HCT116 (cell line): Measurements from ENCODE around the gene SART3. TPM values are rescaled to one million over a fixed set of nuclear protein-coding genes. Genes with fewer than 3 reads are reported as not detected.

Experiments used
- ATAC-seq: fragments of 200-7000 bp; cut with Tn5 transposase; 2 replicates; pipeline ENCODE4 v1.9.1; 2020; ENCODE audit warnings: mild to moderate bottlenecking, moderate library complexity
- BruUV-seq: library from RNA; stranded (reverse); fragments of 400-500 nt; replicated peaks from 2 replicates; lab custom pipeline; 2021; lab: Mats Ljungman, UMichigan
- CTCF ChIA-PET: fragments of 300-600 bp; sonication (Branson Sonifier 250); formaldehyde crosslinking; loops from one replicate; lab custom pipeline; 2021; ENCODE audit warnings: antibody characterized with exemption; lab: Charles Lee
- POLR2A ChIA-PET: fragments of 300-600, 350-600 bp; sonication (Branson Sonifier 250); formaldehyde crosslinking; loops from one replicate; lab custom pipeline; 2021; ENCODE audit warnings: antibody characterized with exemption; lab: Charles Lee
- RAD21 ChIA-PET, 2 experiments: fragments of 300-600 bp; sonication (Branson Sonifier 250); formaldehyde crosslinking; loops; one replicate each; lab custom pipeline; 2023; ENCODE audit warnings: low total read pairs in 2 of 2; ENCODE audit not compliant: uncharacterized antibody in 2 of 2, unreplicated experiment in 2 of 2, low non-redundant PET in 1 of 2; lab: Charles Lee
- DNase-seq: peaks from one replicate; pipeline ENCODE4 v3.0.0-alpha.2; 2010; ENCODE audit warnings: low read depth, low spot score
- H2AFZ ChIP-seq: fragments of 200-600 bp; shearing (Covaris generic), sonication (generic); 2 replicates; pipeline ENCODE4 v1.6.1; 2017; ENCODE audit warnings: low read depth, mixed run types, mixed read lengths, antibody characterized with exemption, low read length; ENCODE audit not compliant: poor library complexity, severe bottlenecking
- H3K27ac ChIP-seq: 2 replicates; pipeline ENCODE4 v1.5.1; 2012; ENCODE audit warnings: low read depth, low read length
- H3K27me3 ChIP-seq: fragments of 200-600 bp; sonication (generic); 2 replicates; pipeline ENCODE4 v1.6.1; 2016; ENCODE audit warnings: mixed run types, low read length, mixed read lengths; ENCODE audit not compliant: insufficient read depth
- H3K36me3 ChIP-seq, 2 experiments: fragments of 200-500 bp in 1 of 2; fragments of 200-600 bp in 1 of 2; sonication (Bioruptor generic) in 1 of 2; sonication (generic) in 1 of 2; 2 replicates each; pipeline versions ENCODE4 v1.5.1 to v1.6.1; 2014 to 2016; ENCODE audit warnings: low read length in 2 of 2, inconsistent platforms in 1 of 2, mixed read lengths in 1 of 2, mixed run types in 1 of 2; ENCODE audit not compliant: insufficient read depth in 2 of 2, control insufficient read depth in 1 of 2
- H3K4me1 ChIP-seq, 2 experiments: fragments of 200-600 bp in 1 of 2; sonication (generic) in 1 of 2; 2 replicates each; pipeline versions ENCODE4 v1.5.1 to v1.6.1; 2012 to 2017; ENCODE audit warnings: low read length in 2 of 2, inconsistent platforms in 1 of 2, mild to moderate bottlenecking in 1 of 2, mixed read lengths in 1 of 2, mixed run types in 1 of 2, moderate library complexity in 1 of 2; ENCODE audit not compliant: insufficient read depth in 2 of 2, control insufficient read depth in 1 of 2
- H3K4me2 ChIP-seq: fragments of 200-600 bp; sonication (generic); 2 replicates; pipeline ENCODE4 v1.6.1; 2017; ENCODE audit warnings: mixed run types, low read length, mixed read lengths
- H3K4me3 ChIP-seq, 2 experiments: fragments of 200-600 bp in 1 of 2; sonication (generic) in 1 of 2; replicated peaks in 1 of 2; 2 replicates each; pipeline ENCODE4 v1.5.1; 2011 to 2016; ENCODE audit warnings: low read length in 2 of 2, control low read depth in 1 of 2, low read depth in 1 of 2, mild to moderate bottlenecking in 1 of 2, mixed read lengths in 1 of 2, mixed run types in 1 of 2
- H3K79me2 ChIP-seq: fragments of 200-600 bp; sonication (generic); 2 replicates; pipeline ENCODE4 v1.6.1; 2017; ENCODE audit warnings: mild to moderate bottlenecking, mixed run types, low read length, moderate library complexity, mixed read lengths; ENCODE audit not compliant: insufficient read depth
- H3K9ac ChIP-seq: fragments of 200-600 bp; sonication (generic); 2 replicates; pipeline ENCODE4 v1.6.1; 2016; ENCODE audit warnings: low read length, mixed read lengths
- H3K9me2 ChIP-seq: fragments of 200-600 bp; sonication (generic), shearing (Covaris generic); 2 replicates; pipeline ENCODE4 v1.6.1; 2017; ENCODE audit warnings: mixed run types, mild to moderate bottlenecking, moderate library complexity; ENCODE audit not compliant: insufficient read depth
- H3K9me3 ChIP-seq, 2 experiments: fragments of 200-500 bp in 1 of 2; fragments of 200-600 bp in 1 of 2; sonication (Bioruptor generic) in 1 of 2; sonication (generic) in 1 of 2; 2 replicates each; pipeline ENCODE4 v1.6.1; 2014 to 2017; ENCODE audit warnings: low read length in 2 of 2, mixed read lengths in 2 of 2, inconsistent platforms in 1 of 2, low read depth in 1 of 2, mild to moderate bottlenecking in 1 of 2, mixed run types in 1 of 2, moderate library complexity in 1 of 2; ENCODE audit not compliant: control insufficient read depth in 1 of 2, insufficient read depth in 1 of 2
- H4K20me1 ChIP-seq: fragments of 200-600 bp; sonication (generic), shearing (Covaris generic); 2 replicates; pipeline ENCODE4 v1.6.1; 2017; ENCODE audit warnings: mixed run types, mild to moderate bottlenecking, moderate library complexity; ENCODE audit not compliant: insufficient read depth
- CEBPB ChIP-seq: IDR thresholded peaks from 2 replicates; pipeline ENCODE4 v1.6.1; 2012; ENCODE audit warnings: low read depth
- EGR1 ChIP-seq: IDR thresholded peaks from 2 replicates; pipeline ENCODE4 v1.6.1; 2012; ENCODE audit warnings: low read depth
- ELF1 ChIP-seq: IDR thresholded peaks from 2 replicates; pipeline ENCODE4 v1.6.1; 2012; ENCODE audit warnings: low read depth, borderline replicate concordance
- EZH2 ChIP-seq: fragments of 200-600 bp; sonication (generic); IDR thresholded peaks from 2 replicates; pipeline ENCODE4 v1.6.1; 2017; ENCODE audit warnings: antibody characterized with exemption, mixed run types
- EZH2phosphoT487 ChIP-seq: fragments of 200-600 bp; IDR thresholded peaks from 2 replicates; pipeline ENCODE4 v1.6.1; 2018; ENCODE audit warnings: antibody characterized with exemption, borderline replicate concordance
- JUND ChIP-seq: IDR thresholded peaks from 2 replicates; pipeline ENCODE4 v1.6.1; 2012
- POLR2A ChIP-seq: IDR thresholded peaks from 2 replicates; pipeline ENCODE4 v1.7.0; 2011; ENCODE audit warnings: borderline replicate concordance; ENCODE audit not compliant: insufficient read depth, insufficient read length; ENCODE audit errors: extremely low read depth
- RAD21 ChIP-seq: IDR thresholded peaks from 2 replicates; pipeline ENCODE4 v1.6.1; 2012; ENCODE audit warnings: low read depth, mild to moderate bottlenecking
- SIN3A ChIP-seq: IDR thresholded peaks from 2 replicates; pipeline ENCODE4 v1.6.1; 2012; ENCODE audit warnings: low read depth
- SP1 ChIP-seq: IDR thresholded peaks from 2 replicates; pipeline ENCODE4 v1.6.1; 2012; ENCODE audit warnings: low read depth
- SRF ChIP-seq: IDR thresholded peaks from 2 replicates; pipeline ENCODE4 v1.6.1; 2012; ENCODE audit warnings: low read depth
- TCF7L2 ChIP-seq: IDR thresholded peaks from 2 replicates; pipeline ENCODE4 v1.7.0; 2011; ENCODE audit warnings: borderline replicate concordance, inconsistent platforms; ENCODE audit not compliant: insufficient read depth, insufficient read length; ENCODE audit errors: extremely low read depth
- ZFX ChIP-seq: fragments of 450-650 bp; IDR thresholded peaks from 2 replicates; pipeline ENCODE4 v1.6.1; 2017
- ZNF274 ChIP-seq: fragments of 200-500 bp; sonication (Bioruptor generic); IDR thresholded peaks from 2 replicates; pipeline ENCODE4 v1.6.1; 2014; ENCODE audit warnings: mild to moderate bottlenecking, low read depth, low read length, inconsistent platforms
- intact Hi-C: fragments of 100-400 bp; cut with micrococcal nuclease; formaldehyde crosslinking; loops from 2 replicates; pipeline ENCODE4 v1.10.0; 2022
- total RNA-seq: library from RNA; stranded (reverse); gene quantifications from one replicate; pipeline ENCODE4 v1.2.1, GENCODE V29; 2021; ENCODE audit not compliant: unreplicated experiment
- TF ChIP-seq, protein P1 (sequence below): IDR thresholded peaks from 2 replicates; pipeline ENCODE4 v1.6.1; 2012
- TF ChIP-seq, protein P2 (sequence below), 3 experiments: fragments of 200-600 bp in 1 of 3; sonication (generic) in 1 of 3; IDR thresholded peaks in 2 of 3; conservative IDR thresholded peaks in 1 of 3; 2 replicates each; pipeline ENCODE4 v1.5.1; 2012 to 2017; ENCODE audit warnings: low read depth in 2 of 3, low read length in 2 of 3, antibody characterized with exemption in 1 of 3, borderline replicate concordance in 1 of 3, control low read depth in 1 of 3, mild to moderate bottlenecking in 1 of 3, mixed read lengths in 1 of 3, mixed run types in 1 of 3, moderate library complexity in 1 of 3; ENCODE audit not compliant: insufficient read depth in 1 of 3
- TF ChIP-seq, protein P3 (sequence below): IDR thresholded peaks from 2 replicates; pipeline ENCODE4 v1.6.1; 2011; ENCODE audit warnings: mild to moderate bottlenecking, low read length, moderate library complexity; ENCODE audit not compliant: insufficient replicate concordance; ENCODE audit errors: extremely low read depth
- TF ChIP-seq, protein P4 (sequence below): IDR thresholded peaks from 2 replicates; pipeline ENCODE4 v1.6.1; 2012; ENCODE audit warnings: low read depth

Gene SART3
- total RNA-seq, 1 experiment from 2014 or later, result 76.1 TPM

DNA sequence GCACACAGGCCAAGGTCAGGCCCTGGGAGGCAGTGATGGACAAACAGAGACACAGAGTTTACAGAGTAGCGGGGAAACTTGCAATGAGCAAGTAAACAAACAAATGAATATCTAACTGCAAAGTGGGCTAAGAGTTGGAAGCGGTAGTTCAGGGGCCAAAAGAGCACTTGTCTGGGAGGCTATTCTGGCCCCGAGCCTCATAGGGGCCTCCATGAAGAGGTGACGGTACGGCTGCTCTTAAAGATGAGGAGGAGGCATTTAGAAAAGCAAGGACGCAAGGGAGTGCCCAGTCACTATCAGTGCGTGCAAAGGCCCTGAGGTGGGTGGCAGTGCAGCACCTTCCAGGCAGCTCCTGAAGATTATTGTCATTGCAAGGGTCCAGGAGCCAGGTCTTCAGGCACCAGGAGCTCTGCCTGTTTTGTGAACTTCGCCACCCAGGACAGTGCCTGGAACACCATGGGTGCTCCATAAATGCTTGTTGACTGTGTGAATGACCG, 41.3 kb upstream of the SART3 start (continued):
- TF ChIP-seq, protein P1, sequence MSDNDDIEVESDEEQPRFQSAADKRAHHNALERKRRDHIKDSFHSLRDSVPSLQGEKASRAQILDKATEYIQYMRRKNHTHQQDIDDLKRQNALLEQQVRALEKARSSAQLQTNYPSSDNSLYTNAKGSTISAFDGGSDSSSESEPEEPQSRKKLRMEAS, result no peak
- TF ChIP-seq CEBPB (no peak), ZNF274 (no peak), JUND (no peak), EZH2 (no peak)
- TF ChIP-seq, protein P2, sequence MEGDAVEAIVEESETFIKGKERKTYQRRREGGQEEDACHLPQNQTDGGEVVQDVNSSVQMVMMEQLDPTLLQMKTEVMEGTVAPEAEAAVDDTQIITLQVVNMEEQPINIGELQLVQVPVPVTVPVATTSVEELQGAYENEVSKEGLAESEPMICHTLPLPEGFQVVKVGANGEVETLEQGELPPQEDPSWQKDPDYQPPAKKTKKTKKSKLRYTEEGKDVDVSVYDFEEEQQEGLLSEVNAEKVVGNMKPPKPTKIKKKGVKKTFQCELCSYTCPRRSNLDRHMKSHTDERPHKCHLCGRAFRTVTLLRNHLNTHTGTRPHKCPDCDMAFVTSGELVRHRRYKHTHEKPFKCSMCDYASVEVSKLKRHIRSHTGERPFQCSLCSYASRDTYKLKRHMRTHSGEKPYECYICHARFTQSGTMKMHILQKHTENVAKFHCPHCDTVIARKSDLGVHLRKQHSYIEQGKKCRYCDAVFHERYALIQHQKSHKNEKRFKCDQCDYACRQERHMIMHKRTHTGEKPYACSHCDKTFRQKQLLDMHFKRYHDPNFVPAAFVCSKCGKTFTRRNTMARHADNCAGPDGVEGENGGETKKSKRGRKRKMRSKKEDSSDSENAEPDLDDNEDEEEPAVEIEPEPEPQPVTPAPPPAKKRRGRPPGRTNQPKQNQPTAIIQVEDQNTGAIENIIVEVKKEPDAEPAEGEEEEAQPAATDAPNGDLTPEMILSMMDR (IDR thresholded peaks at IDR 0.05 in 2 of 3, conservative IDR thresholded peaks at IDR 0.05 in 1 of 3; ENCODE audit: borderline replicate concordance in 1 of 3, insufficient read depth in 1 of 3, low read depth in 2 of 3, low read length in 2 of 3), result no peak

DNA sequence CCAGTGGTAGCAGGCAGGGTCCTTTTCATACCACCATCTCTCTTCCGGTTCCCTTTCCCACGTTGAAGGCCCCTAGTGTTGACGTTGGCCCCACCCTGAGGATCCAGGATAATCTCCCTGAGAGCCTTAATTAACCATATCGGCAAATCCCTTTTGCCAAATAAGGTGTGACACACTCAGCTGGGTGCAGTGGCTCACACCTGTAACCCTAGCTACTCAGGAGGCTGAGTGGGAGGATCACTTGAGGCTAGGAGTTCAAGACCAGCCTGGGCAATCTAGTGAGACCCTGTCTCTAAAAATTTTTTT, 39.7 kb upstream of the SART3 start:
- ChIA-PET POLR2A (no interaction called here), CTCF (no interaction called here), RAD21 (no interaction called here)
- Histone ChIP-seq H3K9me3 (no peaks in the 10 kb centered on the region), H3K4me1 (peaks cover 0 to 4% of the 10 kb centered on the region in 2 experiments; a peak in 2 of 4 replicates), H3K9me2 (no peaks in the 10 kb centered on the region), H3K4me3 (no peak overlapping the region), H2AFZ (no peak overlapping the region), H3K4me2 (no peak overlapping the region), H3K79me2 (no peaks in the 10 kb centered on the region), H4K20me1 (no peaks in the 10 kb centered on the region), H3K9ac (no peak overlapping the region), H3K27me3 (no peaks in the 10 kb centered on the region), H3K36me3 (no peaks in the 10 kb centered on the region), H3K27ac (no peak overlapping the region)
- intact Hi-C loops, result no loop called here
- no TSS peak for BruUV-seq
- DNase-seq (no peak), ATAC-seq (no peak)
- TF ChIP-seq CEBPB (no peak), POLR2A (no peak), SIN3A (no peak), SP1 (no peak), ZNF274 (no peak), RAD21 (no peak), EZH2phosphoT487 (no peak), SRF (no peak), ELF1 (no peak), TCF7L2 (no peak), EGR1 (no peak), ZFX (no peak)
- TF ChIP-seq, protein P3, sequence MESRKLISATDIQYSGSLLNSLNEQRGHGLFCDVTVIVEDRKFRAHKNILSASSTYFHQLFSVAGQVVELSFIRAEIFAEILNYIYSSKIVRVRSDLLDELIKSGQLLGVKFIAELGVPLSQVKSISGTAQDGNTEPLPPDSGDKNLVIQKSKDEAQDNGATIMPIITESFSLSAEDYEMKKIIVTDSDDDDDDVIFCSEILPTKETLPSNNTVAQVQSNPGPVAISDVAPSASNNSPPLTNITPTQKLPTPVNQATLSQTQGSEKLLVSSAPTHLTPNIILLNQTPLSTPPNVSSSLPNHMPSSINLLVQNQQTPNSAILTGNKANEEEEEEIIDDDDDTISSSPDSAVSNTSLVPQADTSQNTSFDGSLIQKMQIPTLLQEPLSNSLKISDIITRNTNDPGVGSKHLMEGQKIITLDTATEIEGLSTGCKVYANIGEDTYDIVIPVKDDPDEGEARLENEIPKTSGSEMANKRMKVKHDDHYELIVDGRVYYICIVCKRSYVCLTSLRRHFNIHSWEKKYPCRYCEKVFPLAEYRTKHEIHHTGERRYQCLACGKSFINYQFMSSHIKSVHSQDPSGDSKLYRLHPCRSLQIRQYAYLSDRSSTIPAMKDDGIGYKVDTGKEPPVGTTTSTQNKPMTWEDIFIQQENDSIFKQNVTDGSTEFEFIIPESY, result no peak
- TF ChIP-seq, protein P4, sequence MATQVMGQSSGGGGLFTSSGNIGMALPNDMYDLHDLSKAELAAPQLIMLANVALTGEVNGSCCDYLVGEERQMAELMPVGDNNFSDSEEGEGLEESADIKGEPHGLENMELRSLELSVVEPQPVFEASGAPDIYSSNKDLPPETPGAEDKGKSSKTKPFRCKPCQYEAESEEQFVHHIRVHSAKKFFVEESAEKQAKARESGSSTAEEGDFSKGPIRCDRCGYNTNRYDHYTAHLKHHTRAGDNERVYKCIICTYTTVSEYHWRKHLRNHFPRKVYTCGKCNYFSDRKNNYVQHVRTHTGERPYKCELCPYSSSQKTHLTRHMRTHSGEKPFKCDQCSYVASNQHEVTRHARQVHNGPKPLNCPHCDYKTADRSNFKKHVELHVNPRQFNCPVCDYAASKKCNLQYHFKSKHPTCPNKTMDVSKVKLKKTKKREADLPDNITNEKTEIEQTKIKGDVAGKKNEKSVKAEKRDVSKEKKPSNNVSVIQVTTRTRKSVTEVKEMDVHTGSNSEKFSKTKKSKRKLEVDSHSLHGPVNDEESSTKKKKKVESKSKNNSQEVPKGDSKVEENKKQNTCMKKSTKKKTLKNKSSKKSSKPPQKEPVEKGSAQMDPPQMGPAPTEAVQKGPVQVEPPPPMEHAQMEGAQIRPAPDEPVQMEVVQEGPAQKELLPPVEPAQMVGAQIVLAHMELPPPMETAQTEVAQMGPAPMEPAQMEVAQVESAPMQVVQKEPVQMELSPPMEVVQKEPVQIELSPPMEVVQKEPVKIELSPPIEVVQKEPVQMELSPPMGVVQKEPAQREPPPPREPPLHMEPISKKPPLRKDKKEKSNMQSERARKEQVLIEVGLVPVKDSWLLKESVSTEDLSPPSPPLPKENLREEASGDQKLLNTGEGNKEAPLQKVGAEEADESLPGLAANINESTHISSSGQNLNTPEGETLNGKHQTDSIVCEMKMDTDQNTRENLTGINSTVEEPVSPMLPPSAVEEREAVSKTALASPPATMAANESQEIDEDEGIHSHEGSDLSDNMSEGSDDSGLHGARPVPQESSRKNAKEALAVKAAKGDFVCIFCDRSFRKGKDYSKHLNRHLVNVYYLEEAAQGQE, result no peak
